GM12878 (cell line): ENCODE measurements around the gene DMXL1. TPM values are rescaled to one million over a fixed set of nuclear protein-coding genes. Genes with fewer than 3 reads are reported as not detected.

Experiments used
- ATAC-seq: fragments of 200-7000 bp; cut with Tn5 transposase; 3 replicates; pipeline ENCODE4 v1.9.1; 2020; ENCODE audit warnings: mild to moderate bottlenecking, moderate library complexity
- BruUV-seq: library from RNA; stranded (reverse); fragments of 400-500 nt; replicated peaks from 2 replicates; lab custom pipeline; 2021; lab: Mats Ljungman, UMichigan
- CTCF ChIA-PET: fragments of 300-600 bp; sonication (Branson Sonifier 250); formaldehyde crosslinking; extraction: SDS; loops from one replicate; lab custom pipeline; 2021; ENCODE audit warnings: inconsistent platforms; lab: Yijun Ruan, JAX
- POLR2A ChIA-PET: fragments of 350-600 bp; formaldehyde crosslinking; extraction: SDS; loops from one replicate; lab custom pipeline; 2021; ENCODE audit warnings: inconsistent platforms; lab: Charles Lee
- RAD21 ChIA-PET: fragments of 300-600 bp; sonication (Branson Sonifier 250); formaldehyde crosslinking; loops from one replicate; lab custom pipeline; 2023; ENCODE audit warnings: antibody characterized with exemption; ENCODE audit not compliant: unreplicated experiment; lab: Charles Lee
- SMC1A ChIA-PET: fragments of 300-600 bp; sonication (Branson Sonifier 250); formaldehyde crosslinking; loops from one replicate; lab custom pipeline; 2023; ENCODE audit not compliant: unreplicated experiment, uncharacterized antibody; lab: Charles Lee
- DNase-seq: peaks from one replicate; pipeline ENCODE4 v3.0.0-alpha.2; 2011; ENCODE audit warnings: low read depth, low spot score
- FAIRE-seq: peaks from 3 replicates; lab custom pipeline; 2011; peaks lifted over from hg19 to GRCh38; lab: Jason Lieb, UNC
- H2AFZ ChIP-seq: 2 replicates; pipeline ENCODE4 v1.6.0; 2011; ENCODE audit warnings: low read depth, low read length, control low read depth; ENCODE audit not compliant: control insufficient read depth
- H3K27ac ChIP-seq: 2 replicates; pipeline ENCODE4 v1.5.1; 2011; ENCODE audit warnings: control low read depth; ENCODE audit not compliant: control insufficient read depth, insufficient read depth
- H3K27me3 ChIP-seq, 2 experiments: replicated peaks in 1 of 2; 2 replicates each; pipeline versions ENCODE4 v1.6.0 to v1.6.1; 2011; ENCODE audit warnings: low read length in 1 of 2; ENCODE audit not compliant: control insufficient read depth in 2 of 2, insufficient read depth in 2 of 2
- H3K36me3 ChIP-seq, 2 experiments: 2 replicates each; pipeline ENCODE4 v1.5.1; 2011; ENCODE audit warnings: low read length in 1 of 2; ENCODE audit not compliant: control insufficient read depth in 2 of 2, insufficient read depth in 2 of 2
- H3K4me1 ChIP-seq: 2 replicates; pipeline ENCODE4 v1.6.1; 2011; ENCODE audit warnings: mild to moderate bottlenecking, low read length, moderate library complexity, mixed read lengths; ENCODE audit not compliant: control insufficient read depth, insufficient read depth
- H3K4me2 ChIP-seq: 2 replicates; pipeline ENCODE4 v1.6.0; 2011; ENCODE audit warnings: control low read depth; ENCODE audit not compliant: control insufficient read depth, insufficient read depth
- H3K4me3 ChIP-seq: fragments of 200-600 bp; sonication (generic); 2 replicates; pipeline ENCODE4 v1.5.1; 2016
- H3K79me2 ChIP-seq: 2 replicates; pipeline ENCODE4 v1.6.0; 2011; ENCODE audit warnings: low read length; ENCODE audit not compliant: control insufficient read depth, insufficient read depth
- H3K9ac ChIP-seq: 2 replicates; pipeline ENCODE4 v1.8.0; 2011; ENCODE audit warnings: low read length, control low read depth, mixed read lengths; ENCODE audit not compliant: control insufficient read depth, insufficient read depth
- H3K9me3 ChIP-seq: replicated peaks from 3 replicates; pipeline ENCODE4 v1.5.1; 2011; ENCODE audit warnings: mild to moderate bottlenecking, low read length; ENCODE audit not compliant: control insufficient read depth, insufficient read depth
- H4K20me1 ChIP-seq: 2 replicates; pipeline ENCODE4 v1.6.0; 2011; ENCODE audit not compliant: control insufficient read depth, insufficient read depth
- MEF2B ChIP-seq: fragments of 450-650 bp; IDR thresholded peaks from 2 replicates; pipeline ENCODE4 v1.6.1; 2018; ENCODE audit warnings: mild to moderate bottlenecking, moderate library complexity; ENCODE audit not compliant: partially characterized antibody, poor library complexity, severe bottlenecking
- MYC ChIP-seq: IDR thresholded peaks from 2 replicates; pipeline ENCODE4 v1.6.1; 2011; ENCODE audit warnings: mild to moderate bottlenecking, low read length, moderate library complexity, inconsistent platforms; ENCODE audit not compliant: insufficient read depth, insufficient replicate concordance, insufficient read length, severe bottlenecking
- PRDM15 ChIP-seq: fragments of 450-650 bp; formaldehyde crosslinking; IDR thresholded peaks from 2 replicates; pipeline ENCODE4 v1.4.0; 2020; ENCODE audit warnings: mild to moderate bottlenecking, moderate library complexity
- RUNX3 ChIP-seq: IDR thresholded peaks from 2 replicates; pipeline ENCODE4 v1.6.1; 2012; ENCODE audit warnings: low read length, inconsistent platforms
- ZBTB11 ChIP-seq: fragments of 450-650 bp; formaldehyde crosslinking; IDR thresholded peaks from 2 replicates; pipeline ENCODE4 v1.5.0; 2022; ENCODE audit warnings: mild to moderate bottlenecking, missing genetic modification characterization
- WGBS: methylation state at CpG from one replicate; pipeline ENCODE4 v1.1.6; 2016; ENCODE audit warnings: low lambda C conversion rate; ENCODE audit not compliant: insufficient replicate concordance, insufficient coverage; ENCODE audit errors: missing lambda C conversion rate; 5-methylcytosine and 5-hydroxymethylcytosine counted together
- in situ Hi-C: fragments of 300-500 bp; cut with MboI; formaldehyde crosslinking; loops from 9 replicates; pipeline ENCODE4 v1.14.3; 2018; ENCODE audit warnings: mixed read lengths
- intact Hi-C: fragments of 100-400 bp; cut with micrococcal nuclease; formaldehyde crosslinking; loops from one replicate; pipeline ENCODE4 v1.14.2; 2022; ENCODE audit not compliant: unreplicated experiment
- polyA plus RNA-seq, 11 experiments: library from polyadenylated mRNA; depleted of rRNA in 4 of 11; unstranded in 6 of 11; stranded (reverse) in 5 of 11; fragments of >200 nt; fragmentation: Nextera tagmentation in 4 of 11; fragmentation: Illumina TruSeq in 1 of 11; extraction: Ambion mirVana in 4 of 11; extraction: Trizol in 1 of 11; gene quantifications; 1 replicate in 1 of 11; 2 replicates in 10 of 11; pipeline versions ENCODE4 v1.2.1 to v1.2.3, GENCODE V29; 2011 to 2016; ENCODE audit warnings: inconsistent platforms in 2 of 11, missing spikeins in 2 of 11, low read depth in 1 of 11
- total RNA-seq, 4 experiments: library from RNA; depleted of rRNA in 3 of 4; stranded (reverse); fragments of >200 nt in 3 of 4; fragmentation: Illumina TruSeq in 1 of 4; extraction: Trizol in 1 of 4; gene quantifications; 2 replicates each; pipeline versions ENCODE4 v1.2.1 to v1.2.3, GENCODE V29; 2013 to 2021

The DMXL1 gene
- total and polyA plus RNA-seq, 10 of the 15 experiments (the other 5 are each of a cell fraction or from before 2014, with no cell fraction given) = 9.1 to 67.7 (median 34.1) TPM

- Histone ChIP-seq H2AFZ (no peak overlapping the region), H3K27ac (peak overlapping the region; percentile 4; the same call in 1 of the 2 replicates), H3K27me3 (no peaks in the 10 kb centered on the region), H4K20me1 (no peaks in the 10 kb centered on the region), H3K4me2 (peak overlapping the region; percentile 51; the same call in 1 of the 2 replicates), H3K9ac (no peak overlapping the region), H3K79me2 (peaks cover 78% of the 10 kb centered on the region), H3K36me3 (peaks cover 1 to 5% of the 10 kb centered on the region in 2 experiments; a peak in 3 of 4 replicates), H3K9me3 (peaks cover 8% of the 10 kb centered on the region), H3K4me3 (no peak overlapping the region), H3K4me1 (peaks cover 25% of the 10 kb centered on the region)
- ChIA-PET CTCF (no interaction called here), RAD21 (no interaction called here), POLR2A (no interaction called here), SMC1A (interaction anchor here (0.7 to 1.6 kb wide), 2 partner anchors 32 to 96 kb away, joined by 3 read pairs; no protein-coding TSS in a partner anchor)
- 35% methylated on average over 3 of the region's 3 CpGs for WGBS
- intact Hi-C loops (no loop called here), in situ Hi-C loops (no loop called here)
- no peak for TF ChIP-seq PRDM15
- no peak for TF ChIP-seq ZBTB11 (CRISPR knock-in tag)
- TF ChIP-seq RUNX3 = peak; percentile 51
- TF ChIP-seq MEF2B = no peak
- TF ChIP-seq MYC = no peak
- no TSS peak for BruUV-seq
- ATAC-seq (peak; percentile 54), FAIRE-seq (no peak), DNase-seq (no peak)
These were observed 12.8 kb downstream of the DMXL1 start for GRCh38 chr5:119083679-119084078.
